Ovary (tissue), 3 donors: ENCODE measurements around the gene GSTO1.

Experiments
- POLR2A ChIP-seq: fragments of 450-650 bp; IDR thresholded peaks from one replicate; pipeline ENCODE4 v1.6.1; 2017; ENCODE audit warnings: antibody characterized with exemption, mild to moderate bottlenecking, moderate library complexity
- TF ChIP-seq, protein P1 (sequence below), 3 donors: fragments of 450-650 bp in 2 of 3; fragments of 200-600 bp in 1 of 3; IDR thresholded peaks; one replicate each; pipeline versions ENCODE4 v1.5.1 to v1.8.0; 2016 to 2022; ENCODE audit warnings: antibody characterized with exemption in 3 of 3, mild to moderate bottlenecking in 1 of 3
- donor health status: DM: no; HTN: no; CAD: no.

DNA sequence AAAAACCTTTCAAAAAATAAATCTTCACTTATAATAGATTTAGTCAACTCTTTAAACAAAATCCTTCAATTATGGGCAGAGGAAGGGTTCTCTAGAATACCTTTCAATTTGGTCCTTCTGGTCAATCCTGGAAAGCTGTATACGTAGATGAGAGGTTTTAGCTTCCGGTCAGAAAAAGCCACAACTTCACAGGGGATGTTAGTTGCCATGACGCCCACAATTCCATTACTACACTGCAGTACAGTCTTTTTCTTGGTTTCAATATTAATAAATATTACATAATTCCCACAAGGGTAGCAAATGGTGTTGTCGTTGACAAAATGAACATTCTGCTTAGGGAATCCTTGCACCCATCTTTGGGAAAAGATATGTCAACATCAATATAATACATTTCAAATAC, 24.2 kb upstream of the GSTO1 start:
- no peak for TF ChIP-seq POLR2A
- TF ChIP-seq, protein P1, sequence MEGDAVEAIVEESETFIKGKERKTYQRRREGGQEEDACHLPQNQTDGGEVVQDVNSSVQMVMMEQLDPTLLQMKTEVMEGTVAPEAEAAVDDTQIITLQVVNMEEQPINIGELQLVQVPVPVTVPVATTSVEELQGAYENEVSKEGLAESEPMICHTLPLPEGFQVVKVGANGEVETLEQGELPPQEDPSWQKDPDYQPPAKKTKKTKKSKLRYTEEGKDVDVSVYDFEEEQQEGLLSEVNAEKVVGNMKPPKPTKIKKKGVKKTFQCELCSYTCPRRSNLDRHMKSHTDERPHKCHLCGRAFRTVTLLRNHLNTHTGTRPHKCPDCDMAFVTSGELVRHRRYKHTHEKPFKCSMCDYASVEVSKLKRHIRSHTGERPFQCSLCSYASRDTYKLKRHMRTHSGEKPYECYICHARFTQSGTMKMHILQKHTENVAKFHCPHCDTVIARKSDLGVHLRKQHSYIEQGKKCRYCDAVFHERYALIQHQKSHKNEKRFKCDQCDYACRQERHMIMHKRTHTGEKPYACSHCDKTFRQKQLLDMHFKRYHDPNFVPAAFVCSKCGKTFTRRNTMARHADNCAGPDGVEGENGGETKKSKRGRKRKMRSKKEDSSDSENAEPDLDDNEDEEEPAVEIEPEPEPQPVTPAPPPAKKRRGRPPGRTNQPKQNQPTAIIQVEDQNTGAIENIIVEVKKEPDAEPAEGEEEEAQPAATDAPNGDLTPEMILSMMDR (IDR thresholded peaks at IDR 0.05), result no peak
